ENCODE data around the gene LIFR. TPM values are rescaled to one million over a fixed set of nuclear protein-coding genes. Genes with fewer than 3 reads are reported as not detected.

Gene LIFR
- total RNA-seq, 2 donors from 2014 or later = 45.4 to 80.1 TPM

DNA sequence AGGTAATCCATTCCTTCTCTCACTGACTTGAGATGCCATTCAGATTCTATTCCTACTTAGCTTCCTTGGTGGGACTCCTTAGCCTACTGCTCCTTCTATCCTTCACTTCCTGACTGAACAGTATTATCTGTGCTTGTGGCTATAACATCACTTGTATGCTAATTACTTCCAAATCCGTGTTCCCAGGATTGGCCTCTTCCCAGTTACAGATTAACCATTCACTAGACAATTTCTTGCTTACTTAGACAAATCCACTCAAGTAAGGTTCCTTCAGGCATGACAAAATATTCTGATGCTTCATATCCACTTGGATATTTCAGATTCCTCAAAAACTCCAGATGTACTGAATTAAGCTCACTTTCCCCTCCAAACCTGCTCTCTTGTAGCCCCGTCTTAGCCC lies 18.3 kb downstream of the LIFR start:
- DNase-seq (no peak), ATAC-seq (no peak)
- no peaks in the 10 kb centered on the region for H3K27me3 ChIP-seq
- TF ChIP-seq, protein P1, sequence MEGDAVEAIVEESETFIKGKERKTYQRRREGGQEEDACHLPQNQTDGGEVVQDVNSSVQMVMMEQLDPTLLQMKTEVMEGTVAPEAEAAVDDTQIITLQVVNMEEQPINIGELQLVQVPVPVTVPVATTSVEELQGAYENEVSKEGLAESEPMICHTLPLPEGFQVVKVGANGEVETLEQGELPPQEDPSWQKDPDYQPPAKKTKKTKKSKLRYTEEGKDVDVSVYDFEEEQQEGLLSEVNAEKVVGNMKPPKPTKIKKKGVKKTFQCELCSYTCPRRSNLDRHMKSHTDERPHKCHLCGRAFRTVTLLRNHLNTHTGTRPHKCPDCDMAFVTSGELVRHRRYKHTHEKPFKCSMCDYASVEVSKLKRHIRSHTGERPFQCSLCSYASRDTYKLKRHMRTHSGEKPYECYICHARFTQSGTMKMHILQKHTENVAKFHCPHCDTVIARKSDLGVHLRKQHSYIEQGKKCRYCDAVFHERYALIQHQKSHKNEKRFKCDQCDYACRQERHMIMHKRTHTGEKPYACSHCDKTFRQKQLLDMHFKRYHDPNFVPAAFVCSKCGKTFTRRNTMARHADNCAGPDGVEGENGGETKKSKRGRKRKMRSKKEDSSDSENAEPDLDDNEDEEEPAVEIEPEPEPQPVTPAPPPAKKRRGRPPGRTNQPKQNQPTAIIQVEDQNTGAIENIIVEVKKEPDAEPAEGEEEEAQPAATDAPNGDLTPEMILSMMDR (IDR thresholded peaks at IDR 0.05) = no peak
- TF ChIP-seq POLR2A (IDR thresholded peaks at IDR 0.05) = no peak
- no peaks in the 10 kb centered on the region for H3K9me3 ChIP-seq
- no peaks in the 10 kb centered on the region for H3K36me3 ChIP-seq (replicated peaks in 1 of 2; ENCODE audit: insufficient read depth in 1 of 2, low read depth in 2 of 2)
- intact Hi-C loops (cut with DNase I) = no loop called here
- H3K4me3 ChIP-seq = no peak overlapping the region
- H3K27ac ChIP-seq = no peak overlapping the region
- 57 to 60% methylated on average over 2 of the region's 2 CpGs for WGBS, 2 donors
- peaks cover 55% of the 10 kb centered on the region for H3K4me1 ChIP-seq

DNA sequence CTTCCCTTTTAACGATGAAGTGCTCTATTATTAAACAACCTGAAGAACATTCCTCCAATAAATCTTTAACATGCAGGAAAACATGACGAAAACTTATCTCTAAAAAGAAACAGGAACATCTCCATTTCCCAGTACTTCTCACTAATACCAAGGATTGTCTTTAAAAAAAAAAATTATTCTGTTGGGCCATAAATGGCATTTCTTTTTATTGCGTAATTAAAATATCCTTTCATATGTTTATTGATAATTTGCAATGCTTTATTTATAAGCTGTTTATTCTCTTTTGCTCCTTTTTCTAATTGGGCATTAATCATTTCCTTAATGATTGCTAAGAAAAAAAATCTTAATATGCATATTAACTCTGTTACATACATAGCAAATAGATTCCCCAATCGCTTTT lies 18.9 kb downstream of the LIFR start:
- H3K36me3 ChIP-seq (replicated peaks in 1 of 2; ENCODE audit: insufficient read depth in 1 of 2, low read depth in 2 of 2) = no peaks in the 10 kb centered on the region
- no peaks in the 10 kb centered on the region for H3K27me3 ChIP-seq
- no peak for ATAC-seq
- DNase-seq = no peak
- intact Hi-C loops (cut with DNase I) = no loop called here
- no peak overlapping the region for H3K4me3 ChIP-seq
- H3K4me1 ChIP-seq = peaks cover 55% of the 10 kb centered on the region
- TF ChIP-seq POLR2A (IDR thresholded peaks at IDR 0.05) = no peak
- TF ChIP-seq, protein P1 (IDR thresholded peaks at IDR 0.05) = no peak
- H3K27ac ChIP-seq = no peak overlapping the region
- WGBS, 2 donors = 75 to 82% methylated on average over 4 of the region's 4 CpGs
- H3K9me3 ChIP-seq = no peaks in the 10 kb centered on the region

DNA sequence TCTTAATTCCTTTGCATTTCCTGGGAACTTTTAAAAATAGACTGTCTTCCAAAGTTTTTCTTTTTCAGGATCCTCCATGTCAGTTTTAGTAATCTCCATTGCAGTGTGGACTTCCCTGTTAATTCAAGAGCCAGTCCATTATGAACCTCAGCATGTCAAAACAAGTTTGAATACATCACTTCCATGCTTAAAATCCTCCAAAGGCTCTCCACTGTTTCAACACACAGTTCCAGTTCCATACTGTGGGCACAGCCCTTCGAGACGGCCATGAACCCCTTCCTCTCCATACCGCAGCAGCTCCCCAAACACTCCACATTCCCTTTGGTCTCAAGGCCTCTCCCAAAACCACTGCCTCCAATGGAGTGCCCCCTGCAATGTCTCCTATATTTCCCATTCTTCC lies 19.5 kb downstream of the LIFR start:
- Histone ChIP-seq H3K36me3 (replicated peaks in 1 of 2; ENCODE audit: insufficient read depth in 1 of 2, low read depth in 2 of 2) (no peaks in the 10 kb centered on the region), H3K4me1 (peaks cover 54% of the 10 kb centered on the region), H3K27me3 (no peaks in the 10 kb centered on the region), H3K4me3 (no peak overlapping the region), H3K27ac (no peak overlapping the region), H3K9me3 (no peaks in the 10 kb centered on the region)
- ATAC-seq (no peak), DNase-seq (no peak)
- TF ChIP-seq POLR2A (IDR thresholded peaks at IDR 0.05) = no peak
- TF ChIP-seq, protein P1 (IDR thresholded peaks at IDR 0.05) = no peak
- intact Hi-C loops (cut with DNase I) = no loop called here
- WGBS, 2 donors = 83 to 84% methylated on average over 3 of the region's 3 CpGs

DNA sequence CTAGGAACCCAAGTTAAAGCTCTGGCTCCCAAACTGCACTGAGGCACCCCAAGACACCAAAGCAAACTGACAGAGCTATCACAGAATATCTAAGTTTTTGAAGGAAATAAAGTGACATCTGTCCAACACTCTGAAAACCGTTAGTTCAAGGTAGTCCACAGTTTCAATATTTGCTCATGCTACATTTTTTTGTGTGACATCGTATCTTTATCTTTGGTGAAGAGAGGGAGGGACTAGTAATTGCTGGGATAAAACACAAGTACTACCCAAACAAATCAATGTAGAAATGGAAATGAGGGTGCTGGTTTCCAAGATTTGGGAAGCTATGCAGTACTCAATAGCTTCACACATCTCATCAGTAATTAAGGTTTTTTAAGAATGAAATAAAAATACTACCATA lies 20.6 kb downstream of the LIFR start:
- DNase-seq (no peak), ATAC-seq (no peak)
- intact Hi-C loops (cut with DNase I) = no loop called here
- H3K27me3 ChIP-seq = no peaks in the 10 kb centered on the region
- TF ChIP-seq POLR2A (IDR thresholded peaks at IDR 0.05) = no peak
- TF ChIP-seq, protein P1 (IDR thresholded peaks at IDR 0.05) = no peak
- H3K36me3 ChIP-seq (replicated peaks in 1 of 2; ENCODE audit: insufficient read depth in 1 of 2, low read depth in 2 of 2) = no peaks in the 10 kb centered on the region
- H3K4me3 ChIP-seq = no peak overlapping the region
- H3K27ac ChIP-seq = no peak overlapping the region
- peaks cover 43% of the 10 kb centered on the region for H3K4me1 ChIP-seq
- 18 to 20% methylated on average over 2 of the region's 2 CpGs for WGBS, 2 donors
- no peaks in the 10 kb centered on the region for H3K9me3 ChIP-seq

DNA sequence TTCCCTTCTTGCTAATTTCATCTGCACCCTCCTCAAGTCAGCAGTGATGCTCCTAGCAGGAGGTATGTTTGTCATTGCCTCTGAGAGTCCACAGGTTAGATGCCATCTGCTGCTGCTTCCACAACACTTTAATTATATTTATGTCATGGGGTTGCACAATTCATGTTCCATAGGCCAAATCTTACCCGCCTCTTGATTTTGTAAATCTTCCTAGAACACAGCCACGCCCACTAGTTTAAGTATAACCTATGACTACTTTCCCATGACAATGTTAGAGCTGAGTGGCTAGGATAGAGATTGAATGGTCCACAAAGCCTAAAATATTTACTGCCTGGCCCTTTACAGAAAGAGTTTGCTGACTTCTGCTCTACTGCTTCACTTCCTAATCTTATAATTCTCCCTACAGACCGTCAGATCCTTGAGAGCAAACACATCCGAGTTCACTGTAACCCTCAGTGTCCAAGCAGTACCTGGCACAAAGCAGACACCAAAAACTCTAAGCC lies 21.1 kb downstream of the LIFR start:
- TF ChIP-seq, protein P1 (IDR thresholded peaks at IDR 0.05) = no peak
- TF ChIP-seq POLR2A (IDR thresholded peaks at IDR 0.05) = no peak
- Histone ChIP-seq H3K27ac (no peak overlapping the region), H3K36me3 (replicated peaks in 1 of 2; ENCODE audit: insufficient read depth in 1 of 2, low read depth in 2 of 2) (no peaks in the 10 kb centered on the region), H3K4me1 (peaks cover 41% of the 10 kb centered on the region), H3K4me3 (no peak overlapping the region), H3K27me3 (no peaks in the 10 kb centered on the region), H3K9me3 (no peaks in the 10 kb centered on the region)
- ATAC-seq (no peak), DNase-seq (peak in 1 of 4 donors; percentile 25)
- 55 to 64% methylated on average over 4 of the region's 4 CpGs for WGBS, 2 donors
- intact Hi-C loops (cut with DNase I) = no loop called here

Data from body of pancreas (tissue), 4 donors.